Esophagus squamous epithelium (tissue), 4 donors: ENCODE measurements around the gene C15orf62. TPM values are rescaled to one million over a fixed set of nuclear protein-coding genes. Genes with fewer than 3 reads are reported as not detected.

Experiments
- small RNA-seq, 4 donors: library from RNA; depleted of rRNA; stranded (forward); fragments of <200 nt; gene quantifications; one replicate each; pipeline ENCODE3, GENCODE V24; 2016
- total RNA-seq, 4 donors: library from RNA; depleted of rRNA; stranded (reverse); fragments of >200 nt; gene quantifications; one replicate each; pipeline ENCODE4 v1.1.0, GENCODE V29; 2016

C15orf62 gene
- total RNA-seq, 4 donors from 2014 or later, result 11.3 to 44.3 (median 22.2) TPM

Small RNAs within 50 kb of the gene (small RNA-seq; reads per million reads assigned to genes)
- gene SUMO2P15, result 0 reads per million in 4 donors

Other genes starting within 250 kb of the C15orf62 start
- 10 to 100 TPM in 2 of 4 donors, 1 to 10 TPM in 2; 7.3 to 27.9 (median 15.8) TPM for gene CCDC32, start 204.9 kb upstream of the C15orf62 start, total RNA-seq
- 10 to 100 TPM in 1 of 4 donors, 1 to 10 TPM in 3; 4.3 to 10.3 (median 6.7) TPM for gene RPUSD2, start 200.7 kb upstream of the C15orf62 start, total RNA-seq
- 10 to 100 TPM in 2 of 4 donors, 1 to 10 TPM in 2; 2.9 to 17.8 (median 11.0) TPM for gene KNL1, start 175.7 kb upstream of the C15orf62 start, total RNA-seq
- gene RAD51, start 74.8 kb upstream of the C15orf62 start, total RNA-seq, result 1 to 10 TPM; 1.9 to 8.5 (median 4.5) TPM
- gene RMDN3, start 14.7 kb upstream of the C15orf62 start, total RNA-seq, result 10 to 100 TPM; 21.3 to 31.9 (median 26.4) TPM
- gene GCHFR, start 5.9 kb upstream of the C15orf62 start, total RNA-seq, result 10 to 100 TPM in 3 of 4 donors, 1 to 10 TPM in 1; 10.0 to 47.5 (median 41.9) TPM
- gene ZFYVE19, start 37.1 kb downstream of the C15orf62 start, total RNA-seq, result 10 to 100 TPM; 16.5 to 33.4 (median 28.9) TPM
- 10 to 100 TPM; 13.9 to 24.0 (median 19.2) TPM for gene DNAJC17, start 37.5 kb downstream of the C15orf62 start, total RNA-seq
- gene PPP1R14D, start 58.7 kb downstream of the C15orf62 start, total RNA-seq, result under 1 TPM in 1 of 4 donors, not detected in 3; 0.68 TPM
- 100 to 1,000 TPM; 168 to 506 (median 215) TPM for gene SPINT1, start 74.1 kb downstream of the C15orf62 start, total RNA-seq
- gene RHOV, start 104.3 kb downstream of the C15orf62 start, total RNA-seq, result 100 to 1,000 TPM in 3 of 4 donors, 10 to 100 TPM in 1; 94.0 to 146 (median 123) TPM
- gene VPS18, start 124.5 kb downstream of the C15orf62 start, total RNA-seq, result 10 to 100 TPM; 17.4 to 25.9 (median 20.7) TPM
- 1 to 10 TPM in 3 of 4 donors, under 1 TPM in 1; 0.68 to 4.6 (median 1.3) TPM for gene DLL4, start 159.4 kb downstream of the C15orf62 start, total RNA-seq
- 10 to 100 TPM in 1 of 4 donors, 1 to 10 TPM in 2, under 1 TPM in 1; 0.76 to 16.1 (median 6.4) TPM for gene CHAC1, start 183.5 kb downstream of the C15orf62 start, total RNA-seq